SK-N-SH (cell line): ENCODE results near the gene CTTN. TPM values are rescaled to one million over a fixed set of nuclear protein-coding genes. Genes with fewer than 3 reads are reported as not detected.
A peak's percentile ranks its signal among the peaks of the same experiment; 100 is the strongest.

Source experiments
- CTCF ChIA-PET: fragments of 300-600, 350-600 bp; formaldehyde crosslinking; extraction: SDS; loops from one replicate; lab custom pipeline; 2021; lab: Yijun Ruan, JAX
- POLR2A ChIA-PET: fragments of 350-600 bp; sonication (Branson Sonifier 250); formaldehyde crosslinking; extraction: SDS; loops from one replicate; lab custom pipeline; 2020; ENCODE audit warnings: antibody characterized with exemption, inconsistent platforms; lab: Yijun Ruan, JAX
- DNase-seq: peaks from one replicate; pipeline ENCODE4 v3.0.0; 2012
- H2AFZ ChIP-seq: fragments of 200-600 bp; sonication (generic); 2 replicates; pipeline ENCODE4 v1.8.1; 2016; ENCODE audit warnings: antibody characterized with exemption, mild to moderate bottlenecking, low read depth
- H3F3A ChIP-seq: fragments of 200-600 bp; sonication (generic); replicated peaks from 2 replicates; pipeline ENCODE3; 2016; ENCODE audit warnings: antibody characterized with exemption, mild to moderate bottlenecking; ENCODE audit not compliant: insufficient read depth
- H3K27ac ChIP-seq, 2 experiments: fragments of 200-500 bp in 1 of 2; fragments of 200-600 bp in 1 of 2; sonication (Bioruptor generic) in 1 of 2; sonication (generic), shearing (Covaris generic) in 1 of 2; 2 replicates each; pipeline versions ENCODE4 v1.5.1 to v1.6.1; 2014 to 2016; ENCODE audit warnings: low read depth in 2 of 2, inconsistent platforms in 1 of 2, low read length in 1 of 2, mild to moderate bottlenecking in 1 of 2, mixed read lengths in 1 of 2
- H3K27me3 ChIP-seq: fragments of 200-600 bp; sonication (generic), shearing (Covaris generic); 2 replicates; pipeline ENCODE4 v1.6.1; 2016; ENCODE audit warnings: mixed run types; ENCODE audit not compliant: insufficient read depth
- H3K36me3 ChIP-seq, 2 experiments: fragments of 200-500 bp in 1 of 2; fragments of 200-600 bp in 1 of 2; sonication (Bioruptor generic) in 1 of 2; sonication (generic) in 1 of 2; replicated peaks in 1 of 2; 2 replicates each; pipeline versions ENCODE3 to v1.5.1; 2014 to 2016; ENCODE audit warnings: low read length in 1 of 2, mild to moderate bottlenecking in 1 of 2; ENCODE audit not compliant: insufficient read depth in 2 of 2, control insufficient read depth in 1 of 2
- H3K4me1 ChIP-seq, 2 experiments: fragments of 200-500 bp in 1 of 2; fragments of 200-600 bp in 1 of 2; sonication (Bioruptor generic) in 1 of 2; sonication (generic), shearing (Covaris generic) in 1 of 2; 2 replicates each; pipeline versions ENCODE4 v1.5.1 to v1.6.1; 2014 to 2016; ENCODE audit warnings: low read depth in 1 of 2, low read length in 1 of 2, mixed run types in 1 of 2; ENCODE audit not compliant: insufficient read depth in 2 of 2, control insufficient read depth in 1 of 2
- H3K4me2 ChIP-seq: fragments of 200-600 bp; sonication (generic), shearing (Covaris generic); 2 replicates; pipeline ENCODE4 v1.6.1; 2017; ENCODE audit warnings: mixed run types
- H3K4me3 ChIP-seq, 2 experiments: fragments of 200-500 bp in 1 of 2; fragments of 200-600 bp in 1 of 2; sonication (Bioruptor generic) in 1 of 2; sonication (generic), shearing (Covaris generic) in 1 of 2; 2 replicates each; pipeline versions ENCODE4 v1.5.1 to v1.8.1; 2014 to 2016; ENCODE audit warnings: low read depth in 2 of 2, inconsistent platforms in 1 of 2, low read length in 1 of 2, mild to moderate bottlenecking in 1 of 2, mixed read lengths in 1 of 2, moderate library complexity in 1 of 2
- H3K79me2 ChIP-seq: fragments of 200-600 bp; sonication (generic); 2 replicates; pipeline ENCODE4 v1.8.1; 2017; ENCODE audit warnings: mild to moderate bottlenecking; ENCODE audit not compliant: insufficient read depth
- H3K9ac ChIP-seq: fragments of 200-600 bp; sonication (generic); 2 replicates; pipeline ENCODE4 v1.6.1; 2017; ENCODE audit warnings: mixed run types
- H3K9me2 ChIP-seq: fragments of 200-600 bp; sonication (generic); 2 replicates; pipeline ENCODE4 v1.6.1; 2017; ENCODE audit warnings: mixed run types
- H3K9me3 ChIP-seq: fragments of 200-600 bp; sonication (generic); 2 replicates; pipeline ENCODE4 v1.6.1; 2017; ENCODE audit warnings: mixed run types, mild to moderate bottlenecking, moderate library complexity
- H4K20me1 ChIP-seq: fragments of 200-600 bp; sonication (generic); 2 replicates; pipeline ENCODE4 v1.6.1; 2017; ENCODE audit warnings: mild to moderate bottlenecking, mixed run types; ENCODE audit not compliant: insufficient read depth
- CHD2 ChIP-seq: fragments of 150-350 bp; IDR thresholded peaks from 2 replicates; pipeline ENCODE4 v1.6.1; 2018; ENCODE audit warnings: low read length; ENCODE audit not compliant: partially characterized antibody
- EP300 ChIP-seq, 2 experiments: IDR thresholded peaks; 2 replicates each; pipeline versions ENCODE4 v1.4.0 to v1.6.1; 2012; ENCODE audit warnings: borderline replicate concordance in 1 of 2, low read depth in 1 of 2, low read length in 1 of 2
- EZH2phosphoT487 ChIP-seq: fragments of 200-600 bp; sonication (generic); IDR thresholded peaks from 2 replicates; pipeline ENCODE4 v1.6.1; 2017; ENCODE audit warnings: low read depth, mixed run types, mild to moderate bottlenecking, antibody characterized with exemption, moderate library complexity, borderline replicate concordance
- FOSL2 ChIP-seq: IDR thresholded peaks from 2 replicates; pipeline ENCODE4 v1.4.0; 2012; ENCODE audit warnings: low read depth, mild to moderate bottlenecking, moderate library complexity, borderline replicate concordance
- FOXJ3 ChIP-seq: sonication (generic); formaldehyde crosslinking; IDR thresholded peaks from 2 replicates; pipeline ENCODE4 v1.5.1; 2020; ENCODE audit warnings: mild to moderate bottlenecking, missing genetic modification reagents
- FOXM1 ChIP-seq: IDR thresholded peaks from 2 replicates; pipeline ENCODE4 v1.4.0; 2012; ENCODE audit warnings: low read depth, mild to moderate bottlenecking
- JUND ChIP-seq: IDR thresholded peaks from 2 replicates; pipeline ENCODE4 v1.4.0; 2012
- PBX3 ChIP-seq: IDR thresholded peaks from 2 replicates; pipeline ENCODE4; 2012
- RCOR1 ChIP-seq: fragments of 150-350 bp; IDR thresholded peaks from 2 replicates; pipeline ENCODE4 v1.6.1; 2017; ENCODE audit warnings: antibody characterized with exemption, low read length
- REST ChIP-seq: IDR thresholded peaks from 2 replicates; pipeline ENCODE4 v1.6.1; 2012; ENCODE audit warnings: mild to moderate bottlenecking, low read depth, low read length, moderate library complexity
- SIN3A ChIP-seq: IDR thresholded peaks from 2 replicates; pipeline ENCODE4 v1.6.1; 2012; ENCODE audit warnings: low read depth, mild to moderate bottlenecking, low read length, moderate library complexity, borderline replicate concordance
- SMC3 ChIP-seq: IDR thresholded peaks from 2 replicates; pipeline ENCODE4 v1.6.1; 2012; ENCODE audit warnings: low read depth, low read length, improper control_type of control experiment
- TAF1 ChIP-seq: IDR thresholded peaks from 2 replicates; pipeline ENCODE4 v1.6.1; 2012; ENCODE audit warnings: low read depth, mild to moderate bottlenecking, low read length, moderate library complexity, borderline replicate concordance
- TCF12 ChIP-seq: IDR thresholded peaks from 2 replicates; pipeline ENCODE4 v1.4.0; 2012
- USF1 ChIP-seq: IDR thresholded peaks from 2 replicates; pipeline ENCODE4 v1.4.0; 2012; ENCODE audit warnings: low read depth, borderline replicate concordance
- YY1 ChIP-seq: IDR thresholded peaks from 2 replicates; pipeline ENCODE4 v1.4.0; 2012; ENCODE audit warnings: low read depth, mild to moderate bottlenecking
- ZBTB33 ChIP-seq: IDR thresholded peaks from 2 replicates; pipeline ENCODE4 v1.4.0; 2012; ENCODE audit warnings: low read depth, borderline replicate concordance
- WGBS: methylation state at CpG from one replicate; pipeline ENCODE4 v1.1.6; 2017; ENCODE audit warnings: low lambda C conversion rate; 5-methylcytosine and 5-hydroxymethylcytosine counted together
- polyA plus RNA-seq, 3 experiments: library from polyadenylated mRNA; depleted of rRNA; stranded (reverse); fragments of >200 nt; gene quantifications; 2 replicates each; pipeline ENCODE4 v1.2.3, GENCODE V29; 2012

CTTN gene
- polyA plus RNA-seq, 1 of the 3 experiments (the other 2 are of a cell fraction) = 243 TPM

- TF ChIP-seq REST (no peak), EP300 (IDR thresholded peaks at IDR 0.05; ENCODE audit: borderline replicate concordance in 1 of 2, low read depth in 1 of 2, low read length in 1 of 2) (no peak; a peak in 1 of 4 replicates), JUND (peak; percentile 81), TCF12 (peak; percentile 57), EZH2phosphoT487 (no peak), USF1 (0 out of 2 replicates have a peak, but pooled peaks have one; percentile 58), FOXJ3 (CRISPR knock-in tag) (no peak), CHD2 (no peak)
- TF ChIP-seq, all 33 proteins: peak for 14
These were observed 1.4 kb downstream of the CTTN start (continued) for GRCh38 chr11:70399681-70400112.

GRCh38 chr11:70400643-70401042 lies 2.3 kb downstream of the CTTN start:
- peak overlapping the region in 1 of 2 experiments; percentile 83; a peak in 2 of 4 replicates for H3K4me3 ChIP-seq
- H2AFZ ChIP-seq = no peak overlapping the region
- peak overlapping the region; percentile 95 for H3K4me2 ChIP-seq
- H3K9me2 ChIP-seq = no peaks in the 10 kb centered on the region
- H3K9me3 ChIP-seq = no peaks in the 10 kb centered on the region
- peaks cover 59% of the 10 kb centered on the region for H4K20me1 ChIP-seq
- ChIA-PET CTCF (no interaction called here), POLR2A (no interaction called here)
- no peak for DNase-seq
- 91% methylated on average over 4 of the region's 8 CpGs for WGBS
- no peaks in the 10 kb centered on the region for H3K27me3 ChIP-seq
- peak overlapping the region; percentile 97; the same call in 1 of the 2 replicates for H3K9ac ChIP-seq
- peaks cover 7 to 24% of the 10 kb centered on the region in 2 experiments for H3K36me3 ChIP-seq
- TF ChIP-seq FOSL2 (no peak), FOXM1 (no peak), PBX3 (no peak), TCF12 (no peak), SIN3A (no peak), RCOR1 (no peak), YY1 (no peak), SMC3 (no peak), ZBTB33 (no peak), TAF1 (no peak)
- H3K79me2 ChIP-seq = peaks cover 98% of the 10 kb centered on the region
- H3K27ac ChIP-seq = peak overlapping the region in 1 of 2 experiments; percentile 89; a peak in 2 of 4 replicates
- peaks cover 11 to 17% of the 10 kb centered on the region in 2 experiments; a peak in 3 of 4 replicates for H3K4me1 ChIP-seq
- peaks cover 25% of the 10 kb centered on the region for H3F3A ChIP-seq
